ENCODE results near the gene AOAH.
"Not testable (repeated sequence)": the region's sequence is repeated elsewhere in the genome, so short reads cannot be mapped to it uniquely, and the experiment has no call there.

The AOAH gene

DNA sequence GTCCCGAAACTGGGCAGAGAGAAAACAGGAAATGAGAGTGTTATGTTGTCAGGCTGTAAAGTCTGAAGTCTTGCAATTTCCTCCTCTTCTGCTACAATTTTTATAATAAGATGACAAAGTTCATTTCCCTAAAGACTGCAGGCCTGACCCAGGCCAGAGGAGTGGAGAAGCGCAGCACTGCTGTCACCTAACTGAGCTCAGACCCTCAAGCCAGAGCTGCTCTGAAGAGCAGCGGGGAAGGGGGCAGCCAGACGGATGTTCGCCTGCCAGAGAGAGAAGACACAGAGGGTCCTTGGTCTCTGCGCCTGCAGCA lies 12.6 kb upstream of the AOAH start:
- no peak for DNase-seq (ENCODE audit: low read depth in 2 of 2, low spot score in 1 of 2)

DNA sequence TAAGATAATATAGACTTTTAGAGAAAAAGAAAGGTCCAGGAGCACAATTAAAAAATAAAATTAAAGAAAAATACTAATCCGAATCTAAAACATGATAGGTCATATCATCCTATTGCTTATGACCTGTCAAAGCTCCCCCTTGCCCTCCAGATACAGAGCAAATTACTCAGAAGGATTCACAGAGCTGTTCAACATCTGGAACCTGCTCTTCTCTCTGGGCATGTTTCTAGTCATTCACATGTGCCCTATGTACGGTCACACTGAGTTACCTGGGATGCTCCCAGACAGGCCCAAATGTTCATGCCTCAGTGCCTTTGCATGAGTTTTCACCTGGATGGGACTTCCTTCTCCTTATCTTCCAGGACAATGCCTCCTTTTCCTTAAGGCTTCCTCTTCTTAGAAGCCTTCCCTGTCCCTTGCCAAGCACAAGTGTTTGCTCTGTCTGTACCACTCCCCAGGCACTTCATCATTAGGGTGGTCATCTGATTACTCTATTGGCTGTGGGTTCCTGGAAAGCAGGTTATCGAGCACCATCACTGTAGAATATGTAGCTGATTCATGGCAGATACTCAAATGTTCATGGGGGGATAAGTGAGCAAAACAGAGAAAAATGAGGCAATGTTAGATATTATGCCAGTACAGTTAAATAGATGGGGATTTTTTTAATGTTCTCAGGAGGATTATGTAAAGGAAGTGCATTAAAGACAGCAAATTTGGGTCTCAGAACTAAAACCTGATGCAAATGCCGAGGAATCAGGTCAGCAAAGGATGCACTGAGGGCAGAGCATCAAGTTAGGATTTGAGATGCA lies 12.0 kb upstream of the AOAH start:
- DNase-seq (ENCODE audit: low read depth in 2 of 2, low spot score in 1 of 2) = no peak

DNA sequence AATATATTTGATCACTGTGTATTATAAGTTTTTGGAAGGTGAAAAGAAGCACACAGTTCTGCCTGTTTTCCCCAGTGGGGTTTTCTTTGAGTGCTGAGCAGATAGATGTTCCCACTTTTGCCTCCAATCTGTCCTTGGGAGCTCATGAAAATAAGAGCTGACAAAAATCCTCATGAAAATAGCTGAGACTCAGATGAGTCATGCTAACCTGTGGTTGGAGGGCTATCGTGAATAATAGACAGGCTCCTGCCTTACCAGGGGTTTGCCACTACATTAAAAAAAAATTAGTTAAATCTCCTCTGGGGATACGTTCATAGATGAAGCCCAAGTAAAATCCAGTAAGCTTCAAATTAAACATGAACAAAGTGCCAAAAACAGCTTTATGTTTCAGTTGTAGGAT lies 10.9 kb upstream of the AOAH start:
- no peak for DNase-seq (ENCODE audit: low read depth in 2 of 2, low spot score in 1 of 2)

DNA sequence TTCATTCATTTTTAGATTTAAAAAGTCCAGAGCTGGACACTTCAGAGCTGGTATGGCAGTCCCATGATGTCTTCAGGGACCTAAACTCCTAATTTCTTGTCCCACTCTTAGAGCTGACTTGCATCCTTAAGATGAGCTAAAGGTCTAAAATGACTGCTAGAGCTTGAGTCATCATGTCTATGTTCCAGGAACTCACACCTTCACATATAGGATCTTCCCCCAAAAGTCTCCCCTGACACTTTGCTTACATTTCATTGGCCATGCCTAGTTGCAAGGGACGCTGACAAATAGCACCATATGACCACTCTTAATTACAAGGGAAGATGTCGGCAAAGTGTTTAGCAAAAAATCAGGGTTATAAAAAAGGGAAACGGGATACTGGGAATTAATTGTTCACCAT lies 10.4 kb upstream of the AOAH start:
- no peak for DNase-seq (ENCODE audit: low read depth in 2 of 2, low spot score in 1 of 2)

DNA sequence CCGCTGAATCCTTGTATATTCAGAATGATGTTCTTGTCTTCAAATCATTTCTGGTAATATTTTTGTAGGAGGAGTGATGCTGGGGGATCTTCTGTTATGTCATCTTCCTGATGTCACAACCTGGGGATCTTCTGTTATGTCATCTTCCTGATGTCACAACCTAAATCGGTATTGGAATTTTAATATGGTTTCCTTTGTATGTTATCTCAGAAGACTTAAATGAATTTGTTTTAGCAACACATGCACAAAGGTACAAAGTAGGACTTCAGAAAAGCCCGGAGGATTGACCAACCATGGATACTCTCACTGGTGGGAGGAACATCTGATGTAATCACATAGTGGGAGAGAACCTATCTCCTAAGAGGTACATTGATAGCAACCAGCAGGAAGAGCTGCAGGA lies 9.1 kb upstream of the AOAH start:
- no peak for DNase-seq (ENCODE audit: low read depth in 2 of 2, low spot score in 1 of 2)

DNA sequence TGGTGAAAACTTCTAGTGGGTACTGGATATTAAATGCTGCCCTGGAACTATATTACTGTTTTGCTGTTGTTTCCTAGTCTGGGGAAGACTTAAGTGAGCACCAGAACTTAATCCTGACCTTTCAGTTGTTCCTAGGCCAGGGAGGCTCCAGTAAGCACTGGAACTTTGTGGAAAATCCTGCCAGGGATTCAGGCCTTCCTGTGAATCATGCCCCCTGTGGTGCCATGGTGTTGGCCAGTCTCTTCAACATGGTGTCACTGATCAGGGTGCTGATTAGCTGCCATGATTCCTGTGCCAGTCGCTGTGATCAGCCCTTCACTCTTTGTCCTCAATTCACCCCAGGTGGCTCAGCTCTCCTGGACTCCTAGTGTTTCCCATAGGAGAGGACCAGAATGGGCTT lies 8.5 kb upstream of the AOAH start:
- no peak for DNase-seq (ENCODE audit: low read depth in 2 of 2, low spot score in 1 of 2)

DNA sequence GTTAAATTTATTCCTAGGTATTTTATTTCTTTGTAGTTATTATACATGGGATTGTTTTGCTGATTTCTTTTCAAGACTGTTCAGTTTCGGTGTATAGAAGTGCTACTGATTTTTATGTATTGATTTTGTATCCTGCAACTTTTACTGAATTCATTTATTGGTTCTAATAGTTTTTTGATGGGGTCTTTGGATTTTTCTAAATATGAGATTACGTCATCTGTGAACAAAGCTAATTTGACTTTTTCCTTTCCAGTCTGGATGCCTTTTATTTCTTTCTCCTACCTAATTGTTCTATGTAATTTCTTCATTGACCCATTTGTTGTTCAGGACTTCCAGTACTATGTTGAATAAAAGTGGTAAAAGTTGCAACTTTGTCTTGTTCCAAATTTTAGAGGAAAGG lies 5.8 kb upstream of the AOAH start:
- no peak for DNase-seq (ENCODE audit: low read depth in 2 of 2, low spot score in 1 of 2)

DNA sequence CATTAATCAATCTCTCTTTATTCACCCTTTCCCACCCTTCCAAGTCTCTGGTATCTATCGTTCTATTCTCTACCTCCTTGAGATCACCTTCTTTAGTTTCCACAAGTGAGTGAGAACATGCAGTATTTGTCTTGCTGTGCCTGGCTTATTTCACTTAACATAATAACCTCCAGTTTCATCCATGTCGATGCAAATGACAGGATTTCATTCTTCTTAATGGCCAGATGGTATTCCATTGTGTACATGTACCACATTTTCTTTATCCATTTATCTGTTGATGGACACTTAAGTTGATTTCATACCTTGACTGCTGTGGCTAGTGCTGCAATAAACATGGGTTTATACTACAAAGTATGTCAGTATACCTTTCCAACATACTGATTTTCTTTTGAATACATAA lies 3.8 kb upstream of the AOAH start:
- no peak for DNase-seq (ENCODE audit: low read depth in 2 of 2, low spot score in 1 of 2)

DNA sequence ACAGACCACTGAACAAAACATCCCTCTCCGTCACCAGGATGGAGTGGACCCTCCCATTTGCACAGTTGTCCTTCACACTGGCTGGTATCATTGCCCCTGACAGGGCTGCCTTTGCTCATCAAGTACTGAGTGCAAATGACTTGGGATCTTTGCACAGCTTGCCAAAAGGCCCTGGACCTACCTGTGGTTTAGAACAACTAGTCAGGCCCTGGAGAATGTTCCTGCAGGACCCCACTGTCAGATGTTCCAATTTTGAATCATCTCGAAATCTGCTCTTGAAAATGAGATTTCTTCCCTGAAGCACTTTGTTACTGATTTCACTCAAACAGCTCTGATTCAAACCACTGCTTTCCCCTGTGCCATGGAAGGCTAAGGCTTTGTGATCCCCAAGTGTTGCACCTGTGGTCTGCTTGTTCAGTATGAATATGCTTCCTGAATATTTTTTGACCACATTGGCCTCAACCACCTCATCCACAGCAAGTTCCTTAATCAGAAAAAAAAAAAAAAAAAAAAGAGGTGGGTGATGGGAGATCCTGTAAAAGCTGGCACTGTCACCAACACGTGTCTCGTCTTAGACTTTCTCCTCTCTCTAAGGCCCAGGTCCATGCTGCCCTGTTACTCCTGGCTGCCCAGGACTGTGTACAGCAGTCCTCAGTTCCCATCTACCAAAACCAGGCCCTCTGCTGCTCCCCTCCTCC lies 2.7 kb upstream of the AOAH start:
- DNase-seq (ENCODE audit: low read depth in 2 of 2, low spot score in 1 of 2) = no peak

DNA sequence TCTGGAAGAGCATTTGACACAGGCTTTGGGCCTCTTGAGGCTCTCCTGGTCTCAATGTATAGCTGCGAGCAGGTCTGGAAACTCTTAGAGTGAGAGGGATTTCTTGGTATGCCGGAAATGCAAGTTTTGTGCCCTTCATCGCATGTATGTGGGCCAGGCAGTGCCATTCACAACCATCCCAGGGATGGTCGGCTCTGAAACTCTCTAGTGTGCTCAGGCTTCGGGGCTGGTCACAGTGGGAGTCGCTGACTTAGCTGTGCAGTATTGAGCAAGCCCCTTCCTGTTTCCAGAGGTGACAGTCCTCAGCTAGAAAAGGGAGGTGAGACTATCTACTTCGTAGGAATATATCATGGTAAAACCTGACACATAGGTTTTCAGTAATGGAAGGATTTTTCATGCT lies 2.0 kb upstream of the AOAH start:
- no peak for DNase-seq (ENCODE audit: low read depth in 2 of 2, low spot score in 1 of 2)

DNA sequence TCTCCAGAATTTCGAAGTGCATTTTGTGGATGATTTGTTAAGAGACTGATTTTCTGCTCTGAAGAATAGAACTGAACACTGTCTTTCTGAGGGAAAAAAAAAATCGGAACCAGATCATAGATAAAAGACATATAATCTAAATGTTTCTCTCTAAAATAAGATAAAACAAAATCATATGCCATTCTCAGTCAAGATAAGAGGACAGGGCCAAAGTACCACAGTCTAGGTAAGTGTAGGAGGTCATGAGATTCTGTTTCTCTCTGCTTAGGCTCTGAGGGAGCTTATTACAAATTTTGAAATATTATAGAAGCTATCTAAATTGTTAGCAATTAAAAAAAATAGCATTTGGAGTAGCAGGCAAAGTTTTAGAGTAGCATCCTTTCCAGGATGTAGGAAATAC lies 702 bp upstream of the AOAH start:
- no peak for DNase-seq (ENCODE audit: low read depth in 2 of 2, low spot score in 1 of 2)

DNA sequence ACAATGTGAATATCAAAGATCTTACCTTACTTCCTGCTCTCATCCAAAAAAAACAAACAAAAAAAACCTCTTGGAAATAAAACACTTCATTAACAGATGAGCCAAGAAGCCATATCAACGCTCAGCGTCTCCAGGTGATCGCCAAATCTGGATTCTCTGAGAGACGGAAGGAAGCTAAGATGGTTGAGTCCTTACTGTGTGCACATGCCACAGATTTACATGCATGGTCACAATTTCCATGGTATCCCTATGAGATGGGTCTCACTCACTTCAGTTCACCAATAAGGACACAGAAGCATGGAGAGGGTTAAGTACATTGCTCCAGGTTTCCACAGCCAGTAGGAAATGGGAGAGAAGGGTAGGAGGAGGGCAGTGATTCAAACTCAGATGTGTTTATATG lies 1.0 kb downstream of the AOAH start:
- no peak for DNase-seq (ENCODE audit: low read depth in 2 of 2, low spot score in 1 of 2)

DNA sequence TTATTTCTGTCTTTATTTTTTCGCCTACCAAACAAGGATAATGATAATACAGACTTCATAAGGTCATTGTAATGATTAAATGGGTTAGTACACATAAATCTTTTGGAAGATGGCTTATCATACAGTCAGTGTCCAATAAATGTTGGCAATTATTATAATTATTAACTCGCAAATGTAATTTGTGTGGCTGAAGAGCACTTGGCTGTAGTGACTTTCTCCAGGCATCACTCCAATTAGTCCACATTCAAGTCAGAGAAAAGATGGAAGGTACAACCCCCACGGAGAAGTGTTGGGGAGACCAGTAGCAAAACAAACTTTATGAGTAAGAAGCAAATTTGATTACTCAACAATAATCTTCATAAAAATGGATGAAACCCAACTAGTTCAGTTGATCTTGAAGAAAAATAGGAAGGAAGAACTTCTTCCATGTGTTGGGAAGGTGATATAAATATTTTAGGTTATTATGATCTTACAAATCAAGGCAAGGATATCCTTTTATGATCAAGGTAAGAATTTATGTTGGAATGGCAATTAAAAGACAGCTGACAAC lies 5.1 kb downstream of the AOAH start:
- DNase-seq (ENCODE audit: low read depth in 2 of 2, low spot score in 1 of 2) = no peak

DNA sequence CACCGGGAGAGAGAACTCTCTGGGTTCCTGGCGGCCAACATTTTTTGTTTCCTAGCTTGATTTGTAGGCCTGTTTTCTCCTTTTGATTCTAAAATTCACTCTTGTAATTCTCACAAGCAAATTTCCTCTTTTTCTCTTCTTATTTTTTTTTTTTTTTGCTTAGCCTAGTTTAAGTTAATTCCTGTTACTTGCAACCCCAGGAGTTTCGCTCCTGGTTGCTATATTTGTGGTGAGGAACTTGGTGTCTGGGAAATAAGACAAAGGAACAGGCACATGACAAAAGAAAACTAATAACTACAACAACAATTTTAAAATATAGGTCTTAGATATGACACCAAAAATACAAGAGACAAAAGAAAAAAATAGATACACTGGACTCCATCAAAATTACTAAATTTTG lies 6.7 kb downstream of the AOAH start:
- no peak for DNase-seq (ENCODE audit: low read depth in 2 of 2, low spot score in 1 of 2)

DNA sequence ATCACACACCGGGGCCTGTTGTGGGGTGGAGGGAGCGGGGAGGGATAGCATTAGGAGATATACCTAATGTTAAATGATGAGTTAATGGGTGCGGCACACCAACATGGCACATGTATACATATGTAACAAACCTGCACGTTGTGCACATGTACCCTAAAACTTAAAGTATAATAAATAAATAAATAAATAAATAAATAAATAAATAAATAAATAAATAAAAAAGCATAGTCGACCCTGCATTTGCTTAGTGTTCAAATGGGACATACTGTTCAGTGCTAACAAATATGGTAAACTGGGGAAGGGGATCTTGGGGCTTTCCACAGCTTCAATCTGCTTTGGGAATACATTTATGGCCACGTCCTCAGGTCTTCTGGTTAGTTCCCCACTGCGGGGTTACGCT lies 7.5 kb downstream of the AOAH start:
- DNase-seq (ENCODE audit: low read depth in 2 of 2, low spot score in 1 of 2) = not testable (repeated sequence)

DNA sequence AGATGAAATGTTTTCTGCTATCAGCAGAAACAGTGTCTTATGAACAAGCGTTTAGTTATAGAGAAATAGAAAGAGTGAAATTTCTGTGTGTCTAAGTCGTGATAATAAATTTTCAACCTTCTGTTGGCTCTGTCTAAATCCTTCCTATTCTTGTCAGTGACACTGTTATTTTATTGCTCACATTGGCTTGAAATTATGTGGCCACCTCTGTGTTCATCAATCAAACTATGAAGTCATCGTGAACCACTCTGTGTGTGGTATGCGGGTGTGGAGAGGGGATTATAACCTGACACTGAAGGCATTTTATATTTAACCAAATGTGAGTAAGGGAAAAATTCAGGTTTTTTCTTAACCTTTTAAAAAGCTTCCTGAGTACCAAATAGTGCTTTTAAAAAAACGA lies 12.3 kb downstream of the AOAH start:
- no peak for DNase-seq (ENCODE audit: low read depth in 2 of 2, low spot score in 1 of 2)

DNA sequence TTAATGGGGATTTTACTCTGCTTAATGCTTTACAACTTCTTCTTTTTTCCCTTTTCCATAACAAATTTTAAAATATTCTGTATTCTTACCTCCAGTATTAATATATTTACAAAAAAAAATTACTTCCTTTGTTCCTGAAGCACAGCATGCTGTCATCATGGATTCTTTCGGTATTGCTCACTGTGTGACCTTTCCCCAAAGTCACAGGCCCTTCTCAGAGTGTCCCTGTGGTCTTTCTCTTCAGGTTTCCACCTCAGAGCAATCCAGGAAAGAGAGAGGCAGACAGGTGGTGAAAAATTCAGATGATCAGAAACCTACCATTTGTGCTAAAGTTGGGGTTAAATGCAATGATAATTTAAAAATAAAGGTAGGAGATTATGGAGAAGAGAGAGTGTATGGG lies 13.0 kb downstream of the AOAH start:
- DNase-seq (ENCODE audit: low read depth in 2 of 2, low spot score in 1 of 2) = no peak

DNA sequence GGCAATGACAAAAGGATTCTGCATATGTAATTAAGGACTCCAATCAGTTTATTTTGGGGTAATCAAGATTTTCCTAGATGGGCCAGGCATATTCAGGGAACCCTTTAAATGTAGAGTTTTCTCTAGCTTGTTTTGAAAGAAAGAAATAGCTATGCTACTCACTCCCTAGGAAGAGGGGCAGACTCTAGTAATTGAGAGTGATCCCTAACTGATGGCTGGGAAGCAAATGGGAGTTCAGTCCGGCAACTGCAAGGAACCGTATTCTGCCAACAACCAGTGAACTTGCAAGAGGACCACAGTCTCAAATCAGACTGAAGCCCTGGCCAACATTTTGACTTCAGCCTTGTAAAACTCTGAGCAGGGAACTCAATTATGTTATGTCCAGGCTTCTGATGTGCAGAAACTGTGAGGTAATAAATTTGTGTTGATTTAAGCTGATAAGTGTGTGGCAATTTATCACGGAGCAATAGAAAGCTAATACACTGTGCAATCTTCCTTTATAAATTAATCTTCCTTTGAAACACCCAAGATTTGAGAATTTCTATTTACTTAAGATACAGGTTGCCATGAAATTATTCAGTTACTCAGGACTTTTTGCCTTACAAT lies 14.0 kb downstream of the AOAH start:
- DNase-seq (ENCODE audit: low read depth in 2 of 2, low spot score in 1 of 2) = no peak

DNA sequence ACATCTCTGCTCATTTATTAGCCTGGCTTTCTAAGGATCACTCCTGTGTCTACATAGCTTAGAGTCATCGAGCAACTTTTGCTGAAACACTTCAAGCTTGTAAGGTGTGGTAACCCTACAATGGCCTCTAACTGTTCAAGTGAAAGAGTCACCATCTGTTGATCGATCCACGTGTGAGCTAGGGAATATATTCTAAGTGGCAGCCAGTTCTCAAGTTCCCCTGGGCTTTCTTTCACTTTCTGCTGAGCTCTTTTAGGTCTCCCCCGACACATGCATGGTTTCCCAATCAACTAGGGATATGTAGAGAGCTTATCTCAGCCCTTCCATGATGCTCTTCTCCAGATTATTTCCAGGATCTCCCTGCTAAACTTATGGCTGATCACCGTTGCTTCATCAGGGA lies 15.5 kb downstream of the AOAH start:
- DNase-seq (ENCODE audit: low read depth in 2 of 2, low spot score in 1 of 2) = no peak

DNA sequence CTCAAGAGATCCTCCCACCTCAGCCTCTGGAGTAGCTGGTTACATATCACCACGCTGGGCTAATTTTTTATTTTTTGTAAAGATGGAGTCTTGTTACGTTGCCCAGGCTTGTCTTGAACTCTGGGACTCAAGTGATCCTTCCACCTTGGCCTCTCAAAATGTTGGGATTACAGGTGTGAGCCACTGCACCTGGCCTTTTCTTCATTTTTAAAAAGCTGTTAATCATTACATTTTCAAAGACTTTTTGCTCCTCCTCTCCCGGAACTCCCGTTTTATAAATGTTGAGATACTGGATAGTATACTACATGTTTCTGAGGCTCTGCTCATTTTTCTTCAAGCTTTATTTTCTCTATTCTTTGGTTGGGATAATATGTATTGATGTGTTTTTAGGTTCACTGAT lies 16.4 kb downstream of the AOAH start:
- DNase-seq (ENCODE audit: low read depth in 2 of 2, low spot score in 1 of 2) = no peak

DNA sequence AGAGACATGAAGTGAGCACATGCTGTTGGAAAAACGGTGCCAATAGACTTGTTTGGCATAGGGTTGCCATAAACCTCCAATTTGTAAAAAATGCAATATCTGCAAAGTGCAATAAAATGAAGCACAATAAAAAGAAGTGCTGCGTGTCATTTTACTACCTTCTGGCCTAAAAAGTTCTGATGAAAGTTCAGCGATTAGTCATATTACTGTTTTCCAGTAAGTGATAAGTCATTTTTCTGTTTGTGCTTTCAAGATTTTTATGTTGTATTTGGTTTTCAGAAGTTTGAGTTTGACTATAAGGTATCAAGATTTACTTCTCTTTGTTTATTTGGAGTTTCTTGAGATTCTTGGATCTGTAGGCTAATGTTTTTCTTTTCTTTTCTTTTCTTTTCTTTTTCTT lies 16.8 kb downstream of the AOAH start:
- DNase-seq (ENCODE audit: low read depth in 2 of 2, low spot score in 1 of 2) = no peak

DNA sequence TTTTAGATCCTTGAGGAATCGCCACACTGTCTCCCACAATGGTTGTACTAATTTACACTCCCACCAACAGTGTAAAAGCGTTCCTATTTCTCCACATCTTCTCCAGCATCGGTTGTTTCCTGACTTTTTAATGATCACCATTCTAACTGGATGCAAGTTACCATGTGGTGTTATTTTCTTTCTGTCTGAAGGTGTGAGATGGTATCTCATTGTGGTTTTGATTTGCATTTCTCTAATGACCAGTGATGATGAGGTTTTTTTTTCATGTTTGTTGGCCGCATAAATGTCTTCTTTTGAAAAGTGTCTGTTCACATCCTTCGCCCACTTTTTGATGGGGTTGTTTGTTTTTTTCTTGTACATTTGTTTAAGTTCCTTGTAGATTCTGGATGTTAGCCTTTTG lies 20.4 kb downstream of the AOAH start:
- not testable (repeated sequence) for DNase-seq (ENCODE audit: low read depth in 2 of 2, low spot score in 1 of 2)
